SU-DHL-6 (cell line): ENCODE results near the gene RBM20.

ENCODE experiments used
- H2AFZ ChIP-seq: fragments of 200-600 bp; sonication (generic); 2 replicates; pipeline ENCODE4 v1.6.1; 2014; ENCODE audit warnings: low read depth, mild to moderate bottlenecking, moderate library complexity, mixed read lengths, antibody characterized with exemption, low read length; ENCODE audit not compliant: severe bottlenecking
- H3F3A ChIP-seq: fragments of 200-600 bp; shearing (Covaris generic); 2 replicates; pipeline ENCODE4 v1.6.0; 2016; ENCODE audit warnings: antibody characterized with exemption, mild to moderate bottlenecking; ENCODE audit not compliant: insufficient read depth
- H3K27ac ChIP-seq: fragments of 200-600 bp; sonication (generic); 2 replicates; pipeline ENCODE4 v1.5.1; 2016; ENCODE audit warnings: low read depth, mild to moderate bottlenecking, low read length, moderate library complexity, mixed read lengths
- H3K27me3 ChIP-seq: fragments of 200-600 bp; sonication (generic), shearing (Covaris generic); 2 replicates; pipeline ENCODE4 v1.6.0; 2014; ENCODE audit warnings: mild to moderate bottlenecking, low read length
- H3K36me3 ChIP-seq: fragments of 200-600 bp; sonication (generic); 2 replicates; pipeline ENCODE4 v1.6.1; 2014; ENCODE audit warnings: mild to moderate bottlenecking, low read length, mixed read lengths
- H3K4me2 ChIP-seq: fragments of 300-600, 200-600 bp; shearing (Covaris generic), sonication (generic); 2 replicates; pipeline ENCODE4 v1.6.0; 2014; ENCODE audit warnings: low read length, low read depth, mild to moderate bottlenecking; ENCODE audit not compliant: poor library complexity, severe bottlenecking
- H3K4me3 ChIP-seq: fragments of 200-600 bp; sonication (generic); 2 replicates; pipeline ENCODE4 v1.5.1; 2014; ENCODE audit warnings: antibody characterized with exemption, low read length, mild to moderate bottlenecking, mixed read lengths; ENCODE audit not compliant: insufficient read depth, poor library complexity, severe bottlenecking
- H3K79me2 ChIP-seq: fragments of 200-600 bp; sonication (generic); 2 replicates; pipeline ENCODE4 v1.6.1; 2014; ENCODE audit warnings: mild to moderate bottlenecking, low read length, moderate library complexity; ENCODE audit not compliant: insufficient read depth
- H3K9ac ChIP-seq: fragments of 200-600 bp; sonication (generic); 2 replicates; pipeline ENCODE4 v1.7.0; 2014; ENCODE audit warnings: mild to moderate bottlenecking, low read length
- H3K9me2 ChIP-seq: fragments of 200-600 bp; sonication (generic); replicated peaks from 2 replicates; pipeline ENCODE4 v1.6.1; 2014; ENCODE audit warnings: low read length; ENCODE audit not compliant: insufficient read depth
- H3K9me3 ChIP-seq: fragments of 200-600 bp; sonication (generic); 2 replicates; pipeline ENCODE4 v1.6.1; 2014; ENCODE audit warnings: low read length, mixed read lengths; ENCODE audit not compliant: insufficient read depth
- H4K20me1 ChIP-seq: fragments of 200-600 bp; sonication (generic); 2 replicates; pipeline ENCODE4 v1.6.1; 2014; ENCODE audit warnings: low read depth, mild to moderate bottlenecking, antibody characterized with exemption, low read length, moderate library complexity, mixed read lengths
- CTCF ChIP-seq: fragments of 200-600 bp; sonication (generic); IDR thresholded peaks from one replicate; pipeline ENCODE4 v1.5.1; 2017; ENCODE audit warnings: antibody characterized with exemption, mild to moderate bottlenecking, low read length, moderate library complexity; ENCODE audit not compliant: insufficient read depth, poor library complexity, severe bottlenecking
- EZH2phosphoT487 ChIP-seq: fragments of 200-600 bp; sonication (generic), shearing (Covaris generic); conservative IDR thresholded peaks from 2 replicates; pipeline ENCODE4 v1.6.1; 2018; ENCODE audit warnings: mild to moderate bottlenecking, antibody characterized with exemption, low read length, moderate library complexity, mixed read lengths

Gene RBM20

GRCh38 chr10:110773693-110774068 is 129.5 kb downstream of the RBM20 start:
- no peaks in the 10 kb centered on the region for H3K36me3 ChIP-seq
- H3K9ac ChIP-seq: no peak overlapping the region
- TF ChIP-seq CTCF (no peak), EZH2phosphoT487 (no peak)
- no peaks in the 10 kb centered on the region for H3K27me3 ChIP-seq
- H3K4me2 ChIP-seq: no peak overlapping the region
- H2AFZ ChIP-seq: no peak overlapping the region
- no peak overlapping the region for H3K27ac ChIP-seq
- no peaks in the 10 kb centered on the region for H3K9me3 ChIP-seq
- H3K9me2 ChIP-seq: no peaks in the 10 kb centered on the region
- H4K20me1 ChIP-seq: no peaks in the 10 kb centered on the region
- H3K4me3 ChIP-seq: no peak overlapping the region
- no peaks in the 10 kb centered on the region for H3F3A ChIP-seq
- H3K79me2 ChIP-seq: no peaks in the 10 kb centered on the region

- H3K9me3 ChIP-seq: no peaks in the 10 kb centered on the region
- no peaks in the 10 kb centered on the region for H3K36me3 ChIP-seq
Measured at GRCh38 chr10:110774069-110775019, 130.2 kb downstream of the RBM20 start.

GRCh38 chr10:110775020-110775375 is 130.9 kb downstream of the RBM20 start:
- no peak overlapping the region for H3K9ac ChIP-seq
- no peaks in the 10 kb centered on the region for H4K20me1 ChIP-seq
- H3K79me2 ChIP-seq: no peaks in the 10 kb centered on the region
- no peaks in the 10 kb centered on the region for H3K27me3 ChIP-seq
- no peaks in the 10 kb centered on the region for H3K36me3 ChIP-seq
- H3K9me2 ChIP-seq: no peaks in the 10 kb centered on the region
- no peak overlapping the region for H3K27ac ChIP-seq
- H3K4me3 ChIP-seq: no peak overlapping the region
- no peak overlapping the region for H3K4me2 ChIP-seq
- H3K9me3 ChIP-seq: no peaks in the 10 kb centered on the region
- no peaks in the 10 kb centered on the region for H3F3A ChIP-seq
- TF ChIP-seq CTCF: no peak
- no peak for TF ChIP-seq EZH2phosphoT487
- no peak overlapping the region for H2AFZ ChIP-seq

More at GRCh38 chr10:110774069-110775019, 130.2 kb downstream of the RBM20 start:
- Histone ChIP-seq H3K9ac (no peak overlapping the region), H4K20me1 (no peaks in the 10 kb centered on the region), H3K9me2 (no peaks in the 10 kb centered on the region), H3K27ac (no peak overlapping the region), H2AFZ (no peak overlapping the region), H3K27me3 (no peaks in the 10 kb centered on the region), H3K4me3 (no peak overlapping the region), H3K79me2 (no peaks in the 10 kb centered on the region), H3F3A (no peaks in the 10 kb centered on the region), H3K4me2 (no peak overlapping the region)
- TF ChIP-seq CTCF (no peak), EZH2phosphoT487 (no peak)
